GM10266 (cell line): ENCODE data around the gene VPS4B.

Source experiments
- DNase-seq: peaks from one replicate; pipeline ENCODE4 v3.0.0; 2012; ENCODE audit errors: extremely low spot score
- CTCF ChIP-seq: IDR thresholded peaks from 2 replicates; pipeline ENCODE4 v1.5.1; 2012; ENCODE audit warnings: mild to moderate bottlenecking, low read depth; ENCODE audit not compliant: control insufficient read depth, insufficient read depth; ENCODE audit errors: missing control alignments

The VPS4B gene

GRCh38 chr18:63445037-63445436, 22.8 kb upstream of the VPS4B start:
- no peak for DNase-seq
- TF ChIP-seq CTCF, result no peak

- peak; percentile 29 for DNase-seq
- no peak for TF ChIP-seq CTCF
These were observed 22.3 kb upstream of the VPS4B start for GRCh38 chr18:63444580-63444979.

- no peak for TF ChIP-seq CTCF
These were observed 21.6 kb upstream of the VPS4B start for GRCh38 chr18:63443829-63444228.

GRCh38 chr18:63440881-63441280, 18.6 kb upstream of the VPS4B start:
- no peak for DNase-seq
- TF ChIP-seq CTCF, result no peak

More at GRCh38 chr18:63443829-63444228, 21.6 kb upstream of the VPS4B start:
- DNase-seq, result no peak

- DNase-seq, result no peak
- no peak for TF ChIP-seq CTCF
These were observed 17.9 kb upstream of the VPS4B start for GRCh38 chr18:63440219-63440618.

GRCh38 chr18:63439334-63439733, 17.1 kb upstream of the VPS4B start:
- peak; percentile 87 for TF ChIP-seq CTCF
- DNase-seq, result peak; percentile 58

- DNase-seq, result no peak
- TF ChIP-seq CTCF, result no peak
These were observed 15.9 kb upstream of the VPS4B start for GRCh38 chr18:63438181-63438580.
